Gastroesophageal sphincter (tissue), 4 donors: Measurements from ENCODE around the gene MTX1. TPM values are rescaled to one million over a fixed set of nuclear protein-coding genes. Genes with fewer than 3 reads are reported as not detected.
"Not testable (repeated sequence)": the region's sequence is repeated elsewhere in the genome, so short reads cannot be mapped to it uniquely, and the experiment has no call there.

Experiments
- ATAC-seq: fragments of 150-250 bp; one replicate; pipeline ENCODE4 v1.9.1; 2016; ENCODE audit warnings: mild to moderate bottlenecking, moderate library complexity
- H3K27ac ChIP-seq, 4 donors: fragments of 200-600 bp; sonication (generic) in 3 of 4; 1 replicate in 3 of 4; 2 replicates in 1 of 4; pipeline ENCODE4 v1.5.1; 2016 to 2019
- H3K27me3 ChIP-seq: fragments of 200-600 bp; sonication (generic); one replicate; pipeline ENCODE4 v1.5.1; 2019
- H3K36me3 ChIP-seq, 2 donors: fragments of 200-600 bp; sonication (generic); one replicate each; pipeline ENCODE4 v1.5.1; 2019; ENCODE audit warnings: control low read depth in 1 of 2
- H3K4me1 ChIP-seq, 3 donors: fragments of 200-600 bp; sonication (generic); 1 replicate in 2 of 3; 2 replicates in 1 of 3; pipeline ENCODE4 v1.5.1; 2016 to 2019; ENCODE audit warnings: control low read depth in 2 of 3
- H3K4me3 ChIP-seq, 2 donors: fragments of 200-600 bp; sonication (generic); one replicate each; pipeline ENCODE4 v1.5.1; 2019; ENCODE audit warnings: mild to moderate bottlenecking in 1 of 2, moderate library complexity in 1 of 2
- H3K9me3 ChIP-seq, 3 donors: fragments of 200-600 bp; sonication (generic); one replicate each; pipeline ENCODE4 v1.5.1; 2017 to 2019; ENCODE audit warnings: control low read depth in 2 of 3
- CTCF ChIP-seq, 4 experiments: fragments of 200-600 bp in 2 of 4; fragments of 450-650 bp in 2 of 4; sonication (generic) in 1 of 4; IDR thresholded peaks; one replicate each; pipeline ENCODE4 v1.5.1; 2017 to 2019; ENCODE audit warnings: antibody characterized with exemption in 4 of 4, mild to moderate bottlenecking in 2 of 4, moderate library complexity in 2 of 4
- EP300 ChIP-seq: sonication (generic); formaldehyde crosslinking; IDR thresholded peaks from one replicate; pipeline ENCODE4 v1.6.1; 2017; ENCODE audit warnings: antibody characterized with exemption, mild to moderate bottlenecking
- POLR2A ChIP-seq, 2 donors: fragments of 450-650 bp; IDR thresholded peaks; one replicate each; pipeline ENCODE4 v1.6.1; 2017; ENCODE audit warnings: antibody characterized with exemption in 2 of 2, mild to moderate bottlenecking in 2 of 2, moderate library complexity in 1 of 2
- POLR2AphosphoS5 ChIP-seq: sonication (generic); formaldehyde crosslinking; IDR thresholded peaks from one replicate; pipeline ENCODE4 v1.6.1; 2017; ENCODE audit warnings: antibody characterized with exemption
- WGBS, 2 donors: methylation state at CpG; one replicate each; pipeline ENCODE4 v1.1.5; 2018; ENCODE audit warnings: low coverage in 1 of 2; 5-methylcytosine and 5-hydroxymethylcytosine counted together
- total RNA-seq, 4 donors: library from RNA; depleted of rRNA; stranded (reverse); fragments of >200 nt; gene quantifications; one replicate each; pipeline ENCODE4 v1.1.0, GENCODE V29; 2016

Gene MTX1
- total RNA-seq, 4 donors from 2014 or later: 28.3 to 36.0 (median 32.6) TPM

GRCh38 chr1:155245163-155245524 lies 36.6 kb downstream of the MTX1 start:
- peaks cover 0 to 24% of the 10 kb centered on the region in 2 donors for H3K36me3 ChIP-seq
- TF ChIP-seq EP300: no peak
- no peak for TF ChIP-seq POLR2AphosphoS5
- no peak for TF ChIP-seq CTCF (IDR thresholded peaks at IDR 0.05)
- no peak for TF ChIP-seq POLR2A (IDR thresholded peaks at IDR 0.05)
- H3K27ac ChIP-seq: peak overlapping the region; percentile 78 to 90 (median 88)
- H3K4me3 ChIP-seq: peak overlapping the region; percentile 49 to 55
- peaks cover 0 to 50% (median 15%) of the 10 kb centered on the region in 3 donors for H3K4me1 ChIP-seq
- 56 to 67% methylated on average over 3 to 7 of the region's 8 CpGs for WGBS, 2 donors
- H3K27me3 ChIP-seq: no peaks in the 10 kb centered on the region
- no peak for ATAC-seq
- no peaks in the 10 kb centered on the region for H3K9me3 ChIP-seq

- not testable (repeated sequence) for H3K27ac ChIP-seq, H3K4me3 ChIP-seq, H3K27me3 ChIP-seq, ATAC-seq, H3K9me3 ChIP-seq
- Histone ChIP-seq H3K36me3 (peaks cover 0 to 24% of the 10 kb centered on the region in 2 donors), H3K4me1 (peaks cover 0 to 51% (median 22%) of the 10 kb centered on the region in 3 donors)
- WGBS, 2 donors: 100% methylated on average over 1 of the region's 3 CpGs; no CpG with 5 or more reads in 1 of the 2 donors
Observed at GRCh38 chr1:155246796-155247195, 38.3 kb downstream of the MTX1 start.

- peaks cover 0 to 24% of the 10 kb centered on the region in 2 donors for H3K36me3 ChIP-seq
- H3K27me3 ChIP-seq: no peaks in the 10 kb centered on the region
- no peak overlapping the region for H3K27ac ChIP-seq
- 80 to 100% methylated on average over 1 to 9 of the region's 26 CpGs for WGBS, 2 donors
- no peak for ATAC-seq
- H3K4me3 ChIP-seq: no peak overlapping the region
- H3K4me1 ChIP-seq: peaks cover 0 to 46% (median 19%) of the 10 kb centered on the region in 3 donors
- H3K9me3 ChIP-seq: no peaks in the 10 kb centered on the region
- TF ChIP-seq POLR2AphosphoS5: no peak
- no peak for TF ChIP-seq CTCF (IDR thresholded peaks at IDR 0.05)
- no peak for TF ChIP-seq EP300
Observed at GRCh38 chr1:155247667-155248553, 39.4 kb downstream of the MTX1 start.

GRCh38 chr1:155250246-155250632 lies 41.7 kb downstream of the MTX1 start:
- no CpG with 5 or more reads among the region's 28 CpGs for WGBS, 2 donors
- Histone ChIP-seq H3K4me3 (peak overlapping the region in 1 of 2 donors; percentile 39), H3K36me3 (peaks cover 0 to 24% of the 10 kb centered on the region in 2 donors), H3K4me1 (peaks cover 0 to 49% (median 24%) of the 10 kb centered on the region in 3 donors), H3K27ac (peak overlapping the region in 3 of 4 donors; percentile 45 to 70 (median 68)), H3K9me3 (no peaks in the 10 kb centered on the region), H3K27me3 (no peaks in the 10 kb centered on the region)
- TF ChIP-seq POLR2A (IDR thresholded peaks at IDR 0.05) (no peak), EP300 (no peak), POLR2AphosphoS5 (no peak), CTCF (IDR thresholded peaks at IDR 0.05) (no peak)
- no peak for ATAC-seq

- Histone ChIP-seq H3K9me3 (no peaks in the 10 kb centered on the region), H3K4me1 (peaks cover 0 to 46% (median 24%) of the 10 kb centered on the region in 3 donors), H3K27ac (peak overlapping the region in 3 of 4 donors; percentile 45 to 70 (median 68)), H3K36me3 (peaks cover 0 to 24% of the 10 kb centered on the region in 2 donors), H3K4me3 (peak overlapping the region in 1 of 2 donors; percentile 39), H3K27me3 (no peaks in the 10 kb centered on the region)
- ATAC-seq: peak; percentile 76
- 35% methylated on average over 4 of the region's 23 CpGs; no CpG with 5 or more reads in 1 of the 2 donors for WGBS, 2 donors
- peak in 3 of 4 experiments; percentile 99 to 100 (median 99) for TF ChIP-seq CTCF (IDR thresholded peaks at IDR 0.05)
- TF ChIP-seq POLR2AphosphoS5: peak; percentile 35
- TF ChIP-seq POLR2A (IDR thresholded peaks at IDR 0.05): no peak
Observed at GRCh38 chr1:155250633-155251449, 42.3 kb downstream of the MTX1 start.
